WTC11 (cell line): Measurements from ENCODE around the gene CCDC201. TPM values are rescaled to one million over a fixed set of nuclear protein-coding genes. Genes with fewer than 3 reads are reported as not detected.

Experiments
- ATAC-seq: fragments of 200-7000 bp; cut with Tn5 transposase; 2 replicates; pipeline ENCODE4 v1.10.0; 2021; ENCODE audit warnings: mild to moderate bottlenecking, moderate library complexity
- Bru-seq: library from RNA; stranded (reverse); fragments of 400-500 nt; gene quantifications from one replicate; lab custom pipeline; 2021; lab: Mats Ljungman, UMichigan
- CTCF ChIA-PET: fragments of 300-600 bp; sonication (Branson Sonifier 250); formaldehyde crosslinking; loops from one replicate; lab custom pipeline; 2021; ENCODE audit warnings: antibody characterized with exemption; lab: Charles Lee
- POLR2A ChIA-PET: fragments of 350-600 bp; sonication (Branson Sonifier 250); formaldehyde crosslinking; loops from one replicate; lab custom pipeline; 2021; ENCODE audit warnings: antibody characterized with exemption; lab: Charles Lee
- DNase-seq: peaks from one replicate; pipeline ENCODE4 v3.0.0; 2021; ENCODE audit warnings: low spot score
- H3K27ac Mint-ChIP-seq: 2 replicates; pipeline ENCODE4 v1.8.0; 2021; ENCODE audit warnings: mixed read lengths
- H3K27me3 Mint-ChIP-seq: 2 replicates; pipeline ENCODE4 v1.8.0; 2021; ENCODE audit warnings: low read depth, mild to moderate bottlenecking, moderate library complexity, mixed read lengths
- H3K36me3 Mint-ChIP-seq: 2 replicates; pipeline ENCODE4 v1.8.0; 2021; ENCODE audit warnings: mixed read lengths
- H3K4me1 Mint-ChIP-seq: 2 replicates; pipeline ENCODE4 v1.8.0; 2022; ENCODE audit warnings: mixed read lengths
- H3K4me3 Mint-ChIP-seq: 2 replicates; pipeline ENCODE4 v1.8.0; 2021; ENCODE audit warnings: mild to moderate bottlenecking, moderate library complexity, mixed read lengths
- H3K9me3 Mint-ChIP-seq: 2 replicates; pipeline ENCODE4 v1.8.0; 2021; ENCODE audit warnings: mixed read lengths
- AR ChIP-seq: fragments of 250-450 bp; sonication (Bioruptor Pico); IDR thresholded peaks from 2 replicates; pipeline ENCODE4 v1.9.0; 2021; ENCODE audit warnings: mild to moderate bottlenecking
- ATF1 ChIP-seq: sonication (generic); formaldehyde crosslinking; IDR thresholded peaks from 2 replicates; pipeline ENCODE4 v1.8.1; 2023; ENCODE audit warnings: mild to moderate bottlenecking, moderate library complexity, missing genetic modification reagents
- CDX4 ChIP-seq: fragments of 250-450 bp; sonication (Bioruptor Pico); IDR thresholded peaks from 2 replicates; pipeline ENCODE4 v1.9.0; 2021; ENCODE audit warnings: moderate library complexity, mild to moderate bottlenecking, inconsistent platforms, borderline replicate concordance
- CTCF ChIP-seq: fragments of 200-600 bp; IDR thresholded peaks from 2 replicates; pipeline ENCODE4 v1.8.0; 2022; ENCODE audit warnings: antibody characterized with exemption
- ELF4 ChIP-seq: sonication (generic); formaldehyde crosslinking; IDR thresholded peaks from 2 replicates; pipeline ENCODE4 v1.8.1; 2022; ENCODE audit warnings: low read depth, mild to moderate bottlenecking, moderate library complexity, missing genetic modification reagents
- ESRRA ChIP-seq: sonication (generic); formaldehyde crosslinking; IDR thresholded peaks from 2 replicates; pipeline ENCODE4 v1.8.1; 2022; ENCODE audit warnings: mild to moderate bottlenecking, missing genetic modification reagents, borderline replicate concordance
- ETV6 ChIP-seq: sonication (generic); formaldehyde crosslinking; IDR thresholded peaks from 2 replicates; pipeline ENCODE4 v1.8.1; 2022; ENCODE audit warnings: mild to moderate bottlenecking, missing genetic modification reagents
- HMGXB4 ChIP-seq: sonication (generic); formaldehyde crosslinking; IDR thresholded peaks from 2 replicates; pipeline ENCODE4 v1.8.1; 2023; ENCODE audit warnings: mild to moderate bottlenecking, moderate library complexity, missing genetic modification reagents
- MAX ChIP-seq: sonication (generic); formaldehyde crosslinking; IDR thresholded peaks from 2 replicates; pipeline ENCODE4 v1.8.0; 2022; ENCODE audit warnings: mild to moderate bottlenecking, missing genetic modification reagents
- NR2C2 ChIP-seq: sonication (generic); formaldehyde crosslinking; IDR thresholded peaks from 2 replicates; pipeline ENCODE4 v1.8.0; 2022; ENCODE audit warnings: mild to moderate bottlenecking, missing genetic modification reagents
- RORB ChIP-seq: fragments of 250-450 bp; sonication (Bioruptor Pico); IDR thresholded peaks from 2 replicates; pipeline ENCODE4 v1.9.0; 2021; ENCODE audit warnings: mild to moderate bottlenecking
- SP1 ChIP-seq: sonication (generic); formaldehyde crosslinking; conservative IDR thresholded peaks from 2 replicates; pipeline ENCODE4 v1.8.1; 2022; ENCODE audit warnings: missing genetic modification reagents
- TCF7 ChIP-seq: sonication (generic); formaldehyde crosslinking; IDR thresholded peaks from 2 replicates; pipeline ENCODE4 v1.8.0; 2022; ENCODE audit warnings: mild to moderate bottlenecking, low read depth, missing genetic modification reagents, moderate library complexity
- TEAD4 ChIP-seq: sonication (generic); formaldehyde crosslinking; IDR thresholded peaks from 2 replicates; pipeline ENCODE4 v1.8.0; 2022; ENCODE audit warnings: mild to moderate bottlenecking, missing genetic modification reagents
- ZNF512 ChIP-seq: sonication (generic); formaldehyde crosslinking; IDR thresholded peaks from 2 replicates; pipeline ENCODE4 v1.8.1; 2022; ENCODE audit warnings: missing genetic modification reagents, borderline replicate concordance
- ZNF671 ChIP-seq: fragments of 250-450 bp; sonication (Bioruptor Pico); IDR thresholded peaks from 2 replicates; pipeline ENCODE4 v1.8.0; 2021; ENCODE audit warnings: mild to moderate bottlenecking
- long read RNA-seq, 3 experiments: library from RNA in 1 of 3; library from capped mRNA in 1 of 3; library from polyadenylated mRNA in 1 of 3; unstranded in 2 of 3; stranded (forward) in 1 of 3; transcript quantifications; one replicate each; pipeline ENCODE4 v2.0.0, GENCODE V29; 2021
- total RNA-seq: library from RNA; stranded (reverse); gene quantifications from 3 replicates; pipeline ENCODE4 v1.2.3, GENCODE V29; 2021
- TF ChIP-seq, protein P1 (sequence below): fragments of 250-450 bp; sonication (Bioruptor Pico); IDR thresholded peaks from 2 replicates; pipeline ENCODE4 v2.1.2; 2022; ENCODE audit warnings: mild to moderate bottlenecking, moderate library complexity

Gene CCDC201
- not detected in 3 replicates for total RNA-seq
- percentile 4 among the genes with signal in this experiment for Bru-seq, nascent RNA
- long read RNA-seq, experiment 1, result 0 reads
- long read RNA-seq, experiment 2, result 0 reads
- long read RNA-seq, experiment 3, result 0 reads

DNA sequence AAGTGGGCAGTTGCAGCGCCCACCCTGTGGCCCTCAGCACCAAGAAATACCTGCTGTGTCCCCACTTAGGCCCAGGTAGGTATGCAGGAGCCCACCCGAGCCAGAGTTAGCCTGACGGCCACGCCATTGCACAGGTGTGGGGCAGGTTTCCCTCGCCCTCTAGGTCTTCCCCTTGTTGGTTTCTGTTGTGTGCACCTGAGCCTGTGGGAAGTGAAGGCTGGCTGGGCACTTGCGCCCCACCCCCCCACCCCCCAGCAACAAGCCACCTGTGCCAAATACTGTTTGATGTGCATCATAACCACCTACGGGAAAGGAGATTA lies at the start of gene CCDC201:
TSS of gene CCDC201 (minus strand) at position 48 of the 320 bp plus-strand sequence. CDS start 75 bp downstream, outside the sequence.
- TF ChIP-seq RORB (CRISPR knock-in tag), result no peak
- TF ChIP-seq AR (CRISPR knock-in tag), result no peak
- Mint-ChIP-seq H3K4me1 (0 out of 2 replicates have a peak, but pooled peaks cover 5% of the 10 kb centered on the region), H3K27ac (no peak within 1 kb of the TSS), H3K36me3 (peaks cover 10% of the 10 kb centered on the region), H3K4me3 (no peak within 1 kb of the TSS), H3K27me3 (no peaks in the 10 kb centered on the region; the same call in 1 of the 2 replicates), H3K9me3 (peaks cover 29% of the 10 kb centered on the region)
- CTCF ChIA-PET, result interaction anchor here (0.7 to 2.7 kb wide), 4 partner anchors 10 to 1381 kb away, joined by 3 to 28 read pairs (median 4); no protein-coding TSS in a partner anchor
- POLR2A ChIA-PET, result interaction anchor here (0.7 kb wide), 1 partner anchor 47 kb away, joined by 3 read pairs; no protein-coding TSS in a partner anchor
- DNase-seq (no peak), ATAC-seq (no peak)

GRCh38 chr7:45921699-45922519 lies 49.0 kb upstream of the CCDC201 start:
- H3K4me1 Mint-ChIP-seq, result peaks cover 51% of the 10 kb centered on the region
- H3K36me3 Mint-ChIP-seq, result no peaks in the 10 kb centered on the region
- peak; percentile 20 for ATAC-seq
- TF ChIP-seq ATF1, result no peak
- peak; percentile 69 for TF ChIP-seq CTCF
- TF ChIP-seq NR2C2 (CRISPR knock-in tag), result no peak
- no peak for TF ChIP-seq ETV6 (CRISPR knock-in tag)
- TF ChIP-seq ELF4, result no peak
- 0 out of 2 replicates have a peak, but pooled peaks have one; percentile 30 for TF ChIP-seq SP1 (CRISPR knock-in tag)
- 0 out of 2 replicates have a peak, but pooled peaks have one; percentile 41 for TF ChIP-seq HMGXB4 (CRISPR knock-in tag)
- TF ChIP-seq ESRRA (CRISPR knock-in tag), result no peak
- TF ChIP-seq, protein P1, sequence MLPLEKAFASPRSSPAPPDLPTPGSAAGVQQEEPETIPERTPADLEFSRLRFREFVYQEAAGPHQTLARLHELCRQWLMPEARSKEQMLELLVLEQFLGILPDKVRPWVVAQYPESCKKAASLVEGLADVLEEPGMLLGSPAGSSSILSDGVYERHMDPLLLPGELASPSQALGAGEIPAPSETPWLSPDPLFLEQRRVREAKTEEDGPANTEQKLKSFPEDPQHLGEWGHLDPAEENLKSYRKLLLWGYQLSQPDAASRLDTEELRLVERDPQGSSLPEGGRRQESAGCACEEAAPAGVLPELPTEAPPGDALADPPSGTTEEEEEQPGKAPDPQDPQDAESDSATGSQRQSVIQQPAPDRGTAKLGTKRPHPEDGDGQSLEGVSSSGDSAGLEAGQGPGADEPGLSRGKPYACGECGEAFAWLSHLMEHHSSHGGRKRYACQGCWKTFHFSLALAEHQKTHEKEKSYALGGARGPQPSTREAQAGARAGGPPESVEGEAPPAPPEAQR (CRISPR knock-in tag), result no peak
- peak overlapping the region; percentile 74 for H3K4me3 Mint-ChIP-seq
- peak; percentile 80 for DNase-seq
- CTCF ChIA-PET, result interaction anchor here (0.6 to 4.2 kb wide), 40 partner anchors 8 to 1344 kb away, joined by 3 to 59 read pairs (median 4); partner anchors contain the start of gene IGFBP1
- H3K27me3 Mint-ChIP-seq, result peaks cover 66% of the 10 kb centered on the region
- H3K27ac Mint-ChIP-seq, result no peak overlapping the region
- H3K9me3 Mint-ChIP-seq, result no peaks in the 10 kb centered on the region
- POLR2A ChIA-PET, result no interaction called here

GRCh38 chr7:45921381-45921698 lies 48.5 kb upstream of the CCDC201 start:
- DNase-seq, result no peak
- H3K36me3 Mint-ChIP-seq, result no peaks in the 10 kb centered on the region
- CTCF ChIA-PET, result interaction anchor here (0.6 to 4.2 kb wide), 13 partner anchors 9 to 1259 kb away, joined by 3 to 59 read pairs (median 7); no protein-coding TSS in a partner anchor
- peaks cover 51% of the 10 kb centered on the region for H3K4me1 Mint-ChIP-seq
- no peaks in the 10 kb centered on the region for H3K9me3 Mint-ChIP-seq
- ATAC-seq, result no peak
- no peak overlapping the region for H3K27ac Mint-ChIP-seq
- POLR2A ChIA-PET, result no interaction called here
- peak overlapping the region; percentile 74 for H3K4me3 Mint-ChIP-seq
- H3K27me3 Mint-ChIP-seq, result peaks cover 66% of the 10 kb centered on the region
- TF ChIP-seq TCF7 (CRISPR knock-in tag) (no peak), ZNF671 (CRISPR knock-in tag) (no peak), RORB (CRISPR knock-in tag) (no peak), TEAD4 (CRISPR knock-in tag) (no peak), HMGXB4 (CRISPR knock-in tag) (no peak), ZNF512 (no peak), MAX (CRISPR knock-in tag) (0 out of 2 replicates have a peak, but pooled peaks have one; percentile 42), CDX4 (CRISPR knock-in tag) (no peak)
